Measurements from ENCODE around the gene SLX9.

SLX9 gene

DNA sequence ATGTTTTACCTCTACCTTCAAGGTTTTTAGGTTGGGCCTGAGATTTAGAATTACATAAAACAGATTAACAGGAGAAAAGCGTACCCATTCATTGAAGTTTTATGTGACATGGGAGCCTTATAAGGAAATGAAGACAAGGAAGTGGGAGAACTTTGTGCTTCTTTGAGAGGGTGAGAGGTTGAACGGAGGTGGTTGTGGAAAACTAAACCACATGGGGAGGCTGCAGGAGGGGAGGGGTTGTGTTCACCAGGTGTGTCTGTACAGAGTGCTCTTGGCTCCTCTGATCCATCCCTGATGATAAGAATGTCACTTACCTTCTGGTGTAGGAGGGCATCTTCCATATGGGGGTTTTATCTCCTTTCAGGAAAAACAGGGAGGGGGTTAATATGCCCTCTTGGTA is 2.7 kb downstream of the SLX9 start:
- Histone ChIP-seq H2BK15ac (ENCODE audit: low read depth, poor library complexity, severe bottlenecking) (no peak overlapping the region), H2BK5ac (ENCODE audit: low read depth, low read length, poor library complexity, severe bottlenecking) (no peak overlapping the region), H3K4me2 (ENCODE audit: low read length, poor library complexity, severe bottlenecking) (no peak overlapping the region), H3K4me1 (ENCODE audit: control insufficient read depth, insufficient read depth, low read depth, low read length) (peaks cover 13% of the 10 kb centered on the region), H4K91ac (ENCODE audit: low read length) (no peak overlapping the region), H4K8ac (ENCODE audit: low read length) (no peak overlapping the region), H3K27ac (ENCODE audit: low read length, poor library complexity, severe bottlenecking) (no peak overlapping the region), H3K36me3 (ENCODE audit: control insufficient read depth in 1 of 2, insufficient read depth in 2 of 2, low read depth in 1 of 2, low read length in 2 of 2) (peaks cover 25 to 50% of the 10 kb centered on the region in 2 experiments), H3K9ac (ENCODE audit: low read length) (no peak overlapping the region), H3K9me3 (ENCODE audit: control insufficient read depth, low read length) (no peaks in the 10 kb centered on the region), H3K79me1 (replicated peaks; ENCODE audit: low read length, poor library complexity, severe bottlenecking) (peaks cover 44% of the 10 kb centered on the region), H2BK120ac (ENCODE audit: low read depth, low read length) (no peak overlapping the region), H3K4ac (ENCODE audit: low read depth in 1 of 2, low read length in 2 of 2) (no peak overlapping the region), H2BK12ac (ENCODE audit: low read length in 2 of 2) (no peak overlapping the region), H3K27me3 (ENCODE audit: control insufficient read depth in 1 of 2, insufficient read depth in 1 of 2, low read length in 2 of 2) (no peaks in the 10 kb centered on the region), H3K4me3 (ENCODE audit: insufficient read depth in 1 of 2, low read depth in 1 of 2, low read length in 2 of 2) (no peak overlapping the region), H2AFZ (ENCODE audit: low read depth, low read length) (no peak overlapping the region), H3K23ac (ENCODE audit: low read length in 2 of 2) (no peak overlapping the region), H3K18ac (ENCODE audit: low read depth in 1 of 2, low read length in 2 of 2) (no peak overlapping the region), H3K14ac (ENCODE audit: low read length in 2 of 2) (no peak overlapping the region), H2AK5ac (ENCODE audit: low read length, severe bottlenecking) (no peak overlapping the region)
- WGBS, result 95% methylated on average over 2 of the region's 2 CpGs
- DNase-seq, result no peak

DNA sequence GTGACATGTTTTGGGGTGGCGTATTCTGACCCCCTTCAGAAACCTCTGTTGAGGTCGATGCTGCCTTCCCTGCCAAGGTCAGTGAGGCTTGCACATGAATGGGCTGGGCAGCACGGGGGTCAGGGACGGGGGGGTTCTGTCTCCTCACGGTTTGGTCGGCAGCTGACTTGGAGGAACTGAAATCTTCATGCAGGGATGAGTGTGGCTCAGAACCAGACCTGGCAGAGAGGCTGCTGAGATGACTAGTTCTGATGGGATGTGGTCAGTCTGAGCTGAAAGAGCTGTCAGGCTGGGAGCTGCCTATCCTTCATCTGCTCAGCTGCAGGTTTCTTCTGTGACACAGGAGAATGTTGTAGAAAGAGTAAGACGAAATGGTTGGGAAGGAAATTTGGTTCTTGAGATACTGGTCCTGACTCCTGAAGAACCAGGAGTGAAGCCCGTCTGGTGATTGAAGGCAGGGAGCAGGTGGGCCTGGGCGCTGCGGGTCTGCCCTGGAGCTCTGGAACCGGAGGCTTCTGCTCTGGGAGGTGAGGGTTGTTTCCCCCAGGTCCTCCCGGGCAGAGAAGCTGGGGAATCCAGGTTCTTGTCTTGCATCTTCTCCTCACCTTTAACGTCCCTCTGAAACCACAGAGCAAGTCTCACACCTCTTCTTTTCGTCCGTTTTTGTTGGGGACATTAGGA is 3.3 kb downstream of the SLX9 start:
- no peak overlapping the region for H3K18ac ChIP-seq (ENCODE audit: low read depth in 1 of 2, low read length in 2 of 2)
- no peak overlapping the region for H4K91ac ChIP-seq (ENCODE audit: low read length)
- H2AFZ ChIP-seq (ENCODE audit: low read depth, low read length), result no peak overlapping the region
- DNase-seq, result no peak
- WGBS, result 95% methylated on average over 15 of the region's 15 CpGs
- no peak overlapping the region for H4K8ac ChIP-seq (ENCODE audit: low read length)
- no peak overlapping the region for H3K27ac ChIP-seq (ENCODE audit: low read length, poor library complexity, severe bottlenecking)
- H3K27me3 ChIP-seq (ENCODE audit: control insufficient read depth in 1 of 2, insufficient read depth in 1 of 2, low read length in 2 of 2), result no peaks in the 10 kb centered on the region
- H3K4me2 ChIP-seq (ENCODE audit: low read length, poor library complexity, severe bottlenecking), result no peak overlapping the region
- H2BK5ac ChIP-seq (ENCODE audit: low read depth, low read length, poor library complexity, severe bottlenecking), result no peak overlapping the region
- no peak overlapping the region for H3K9ac ChIP-seq (ENCODE audit: low read length)
- peaks cover 48% of the 10 kb centered on the region for H3K79me1 ChIP-seq (replicated peaks; ENCODE audit: low read length, poor library complexity, severe bottlenecking)
- no peak overlapping the region for H3K4me3 ChIP-seq (ENCODE audit: insufficient read depth in 1 of 2, low read depth in 1 of 2, low read length in 2 of 2)
- H2BK120ac ChIP-seq (ENCODE audit: low read depth, low read length), result no peak overlapping the region
- H3K4ac ChIP-seq (ENCODE audit: low read depth in 1 of 2, low read length in 2 of 2), result no peak overlapping the region
- peaks cover 25 to 56% of the 10 kb centered on the region in 2 experiments for H3K36me3 ChIP-seq (ENCODE audit: control insufficient read depth in 1 of 2, insufficient read depth in 2 of 2, low read depth in 1 of 2, low read length in 2 of 2)
- H2BK15ac ChIP-seq (ENCODE audit: low read depth, poor library complexity, severe bottlenecking), result no peak overlapping the region
- no peak overlapping the region for H3K23ac ChIP-seq (ENCODE audit: low read length in 2 of 2)
- H3K4me1 ChIP-seq (ENCODE audit: control insufficient read depth, insufficient read depth, low read depth, low read length), result peaks cover 15% of the 10 kb centered on the region
- no peaks in the 10 kb centered on the region for H3K9me3 ChIP-seq (ENCODE audit: control insufficient read depth, low read length)
- no peak overlapping the region for H3K14ac ChIP-seq (ENCODE audit: low read length in 2 of 2)
- no peak overlapping the region for H2BK12ac ChIP-seq (ENCODE audit: low read length in 2 of 2)
- H2AK5ac ChIP-seq (ENCODE audit: low read length, severe bottlenecking), result no peak overlapping the region

DNA sequence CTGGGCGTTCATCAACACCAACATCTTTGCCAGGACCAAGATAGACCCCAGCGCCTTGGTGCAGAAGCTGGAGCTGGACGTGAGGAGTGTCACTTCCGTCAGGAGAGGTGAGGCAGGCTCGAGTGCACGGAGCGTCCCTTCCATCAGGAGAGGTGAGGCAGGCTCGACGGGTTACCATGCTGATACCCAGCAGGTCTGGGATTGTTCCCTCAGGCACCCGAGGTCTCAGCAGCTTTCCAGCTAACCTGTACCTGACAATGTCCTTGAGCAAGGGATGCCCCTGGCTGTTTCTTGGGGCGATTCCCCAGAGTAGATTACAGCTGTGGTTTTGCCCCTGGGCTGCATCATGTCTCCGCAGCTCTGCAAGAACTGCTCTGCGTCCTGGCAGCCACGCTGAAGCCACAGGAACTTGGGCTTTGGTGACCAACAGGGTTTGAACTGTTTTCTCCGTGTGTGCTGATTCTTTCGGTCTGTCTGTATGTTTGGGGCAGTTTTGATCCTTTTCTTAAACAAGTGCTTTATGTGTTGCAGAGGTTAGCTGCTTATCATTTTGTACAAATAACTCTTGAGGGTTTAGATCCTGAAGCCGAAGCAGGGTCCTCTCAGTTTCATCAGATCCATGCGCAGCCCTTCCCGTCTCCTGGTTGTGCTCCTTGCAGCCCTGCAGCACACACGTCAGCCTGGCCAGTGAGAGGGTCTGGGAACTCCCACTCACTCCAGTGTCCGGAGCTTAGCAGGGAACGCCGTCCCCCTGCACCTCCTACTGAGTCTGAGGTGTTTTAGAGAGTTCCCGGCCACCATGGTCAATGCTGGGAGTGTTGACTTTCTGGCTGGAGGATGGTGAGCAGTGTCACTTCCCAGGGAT is 4.1 kb downstream of the SLX9 start:
- no peak for DNase-seq
- H2BK15ac ChIP-seq (ENCODE audit: low read depth, poor library complexity, severe bottlenecking), result no peak overlapping the region
- no peak overlapping the region for H4K8ac ChIP-seq (ENCODE audit: low read length)
- H3K79me1 ChIP-seq (replicated peaks; ENCODE audit: low read length, poor library complexity, severe bottlenecking), result peaks cover 55% of the 10 kb centered on the region
- no peak overlapping the region for H2AK5ac ChIP-seq (ENCODE audit: low read length, severe bottlenecking)
- peaks cover 25 to 62% of the 10 kb centered on the region in 2 experiments for H3K36me3 ChIP-seq (ENCODE audit: control insufficient read depth in 1 of 2, insufficient read depth in 2 of 2, low read depth in 1 of 2, low read length in 2 of 2)
- no peaks in the 10 kb centered on the region for H3K27me3 ChIP-seq (ENCODE audit: control insufficient read depth in 1 of 2, insufficient read depth in 1 of 2, low read length in 2 of 2)
- H3K27ac ChIP-seq (ENCODE audit: low read length, poor library complexity, severe bottlenecking), result no peak overlapping the region
- WGBS, result 92% methylated on average over 24 of the region's 24 CpGs
- H3K4me2 ChIP-seq (ENCODE audit: low read length, poor library complexity, severe bottlenecking), result no peak overlapping the region
- H3K4me3 ChIP-seq (ENCODE audit: insufficient read depth in 1 of 2, low read depth in 1 of 2, low read length in 2 of 2), result no peak overlapping the region
- H2BK12ac ChIP-seq (ENCODE audit: low read length in 2 of 2), result no peak overlapping the region
- H3K23ac ChIP-seq (ENCODE audit: low read length in 2 of 2), result no peak overlapping the region
- H3K18ac ChIP-seq (ENCODE audit: low read depth in 1 of 2, low read length in 2 of 2), result no peak overlapping the region
- H3K9ac ChIP-seq (ENCODE audit: low read length), result no peak overlapping the region
- H2AFZ ChIP-seq (ENCODE audit: low read depth, low read length), result no peak overlapping the region
- H3K4ac ChIP-seq (ENCODE audit: low read depth in 1 of 2, low read length in 2 of 2), result no peak overlapping the region
- peaks cover 14% of the 10 kb centered on the region for H3K4me1 ChIP-seq (ENCODE audit: control insufficient read depth, insufficient read depth, low read depth, low read length)
- no peak overlapping the region for H2BK5ac ChIP-seq (ENCODE audit: low read depth, low read length, poor library complexity, severe bottlenecking)
- H3K9me3 ChIP-seq (ENCODE audit: control insufficient read depth, low read length), result no peaks in the 10 kb centered on the region
- no peak overlapping the region for H4K91ac ChIP-seq (ENCODE audit: low read length)
- no peak overlapping the region for H2BK120ac ChIP-seq (ENCODE audit: low read depth, low read length)
- H3K14ac ChIP-seq (ENCODE audit: low read length in 2 of 2), result no peak overlapping the region

DNA sequence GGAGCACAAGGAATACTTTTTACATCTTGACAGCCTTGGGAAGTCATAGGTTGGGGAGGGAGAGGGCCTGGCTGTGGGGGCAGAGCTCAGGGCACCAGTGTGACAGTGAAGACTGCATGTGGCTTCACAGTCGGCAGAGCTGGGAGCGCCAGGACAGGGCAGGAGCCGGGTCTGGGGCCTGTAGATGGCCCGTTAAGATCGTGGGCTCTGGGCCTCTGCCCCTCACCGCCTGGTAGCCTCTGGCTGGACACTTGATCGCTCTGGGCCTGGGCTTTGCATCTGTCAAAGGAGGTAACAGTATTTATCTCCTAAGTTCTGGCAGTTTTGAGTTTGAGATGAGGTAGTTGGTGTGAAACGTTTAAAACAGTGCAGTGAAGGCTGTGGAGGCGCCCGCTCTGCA is 4.8 kb downstream of the SLX9 start:
- Histone ChIP-seq H3K9ac (ENCODE audit: low read length) (no peak overlapping the region), H3K27me3 (ENCODE audit: control insufficient read depth in 1 of 2, insufficient read depth in 1 of 2, low read length in 2 of 2) (no peaks in the 10 kb centered on the region)

More for the DNA sequence above, 4.8 kb downstream of the SLX9 start:
- no peaks in the 10 kb centered on the region for H3K9me3 ChIP-seq (ENCODE audit: control insufficient read depth, low read length)
- peaks cover 11% of the 10 kb centered on the region for H3K4me1 ChIP-seq (ENCODE audit: control insufficient read depth, insufficient read depth, low read depth, low read length)
- H3K4me2 ChIP-seq (ENCODE audit: low read length, poor library complexity, severe bottlenecking), result no peak overlapping the region
- H2BK5ac ChIP-seq (ENCODE audit: low read depth, low read length, poor library complexity, severe bottlenecking), result no peak overlapping the region
- no peak overlapping the region for H3K14ac ChIP-seq (ENCODE audit: low read length in 2 of 2)
- peaks cover 61% of the 10 kb centered on the region for H3K79me1 ChIP-seq (replicated peaks; ENCODE audit: low read length, poor library complexity, severe bottlenecking)
- no peak overlapping the region for H2AFZ ChIP-seq (ENCODE audit: low read depth, low read length)
- no peak overlapping the region for H2BK120ac ChIP-seq (ENCODE audit: low read depth, low read length)
- H2BK12ac ChIP-seq (ENCODE audit: low read length in 2 of 2), result no peak overlapping the region
- no peak overlapping the region for H3K18ac ChIP-seq (ENCODE audit: low read depth in 1 of 2, low read length in 2 of 2)
- 96% methylated on average over 10 of the region's 10 CpGs for WGBS
- no peak for DNase-seq
- no peak overlapping the region for H2BK15ac ChIP-seq (ENCODE audit: low read depth, poor library complexity, severe bottlenecking)
- no peak overlapping the region for H3K4ac ChIP-seq (ENCODE audit: low read depth in 1 of 2, low read length in 2 of 2)
- H2AK5ac ChIP-seq (ENCODE audit: low read length, severe bottlenecking), result no peak overlapping the region
- H3K27ac ChIP-seq (ENCODE audit: low read length, poor library complexity, severe bottlenecking), result no peak overlapping the region
- no peak overlapping the region for H4K91ac ChIP-seq (ENCODE audit: low read length)
- H3K23ac ChIP-seq (ENCODE audit: low read length in 2 of 2), result no peak overlapping the region
- H4K8ac ChIP-seq (ENCODE audit: low read length), result no peak overlapping the region
- peaks cover 25 to 69% of the 10 kb centered on the region in 2 experiments for H3K36me3 ChIP-seq (ENCODE audit: control insufficient read depth in 1 of 2, insufficient read depth in 2 of 2, low read depth in 1 of 2, low read length in 2 of 2)
- no peak overlapping the region for H3K4me3 ChIP-seq (ENCODE audit: insufficient read depth in 1 of 2, low read depth in 1 of 2, low read length in 2 of 2)

Data from mesenchymal stem cell (in vitro differentiated cells and primary cell).